Measurements from ENCODE around the gene NXPE1. TPM values are rescaled to one million over a fixed set of nuclear protein-coding genes. Genes with fewer than 3 reads are reported as not detected.

NXPE1 gene
- total RNA-seq, 3 donors from 2014 or later (not counting 1 experiment from before 2014, with no cell fraction given) = not detected

- H3K27me3 Mint-ChIP-seq (ENCODE audit: low read depth in 2 of 2) = peaks cover 7 to 21% of the 10 kb centered on the region in 2 donors
- no peaks in the 10 kb centered on the region for H3K36me3 ChIP-seq (ENCODE audit: control insufficient read depth, insufficient read depth, low read length)
Measured at GRCh38 chr11:114563077-114563476, 3.4 kb upstream of the NXPE1 start.

GRCh38 chr11:114562166-114562916, 2.7 kb upstream of the NXPE1 start:
- WGBS (ENCODE audit: insufficient coverage) = 73% methylated on average over 1 of the region's 3 CpGs
- intact Hi-C loops (cut with micrococcal nuclease) = no loop called here
- Histone ChIP-seq H3K4me1 (ENCODE audit: control insufficient read depth, insufficient read depth, low read length) (no peaks in the 10 kb centered on the region), H3K9me3 (ENCODE audit: control insufficient read depth, insufficient read depth, low read length) (no peaks in the 10 kb centered on the region), H3K27ac (ENCODE audit: low read length) (no peak overlapping the region), H3K36me3 (ENCODE audit: control insufficient read depth, insufficient read depth, low read length) (no peaks in the 10 kb centered on the region), H3K27me3 (ENCODE audit: control insufficient read depth, insufficient read depth, low read length) (peaks cover 4% of the 10 kb centered on the region), H3K4me3 (ENCODE audit: low read length) (no peak overlapping the region)
- no peak for ATAC-seq
- Mint-ChIP-seq H3K4me3 (no peak overlapping the region), H3K36me3 (no peaks in the 10 kb centered on the region), H3K9me3 (no peaks in the 10 kb centered on the region), H3K4me1 (no peaks in the 10 kb centered on the region), H3K27me3 (ENCODE audit: low read depth in 2 of 2) (peaks cover 7 to 21% of the 10 kb centered on the region in 2 donors), H3K27ac (no peak overlapping the region)
- TF ChIP-seq CTCF (IDR thresholded peaks at IDR 0.05) = no peak
- no peak for DNase-seq

More at GRCh38 chr11:114563077-114563476, 3.4 kb upstream of the NXPE1 start:
- Mint-ChIP-seq H3K36me3 (no peaks in the 10 kb centered on the region), H3K4me3 (no peak overlapping the region), H3K27ac (no peak overlapping the region), H3K9me3 (no peaks in the 10 kb centered on the region), H3K4me1 (no peaks in the 10 kb centered on the region)
- Histone ChIP-seq H3K27me3 (ENCODE audit: control insufficient read depth, insufficient read depth, low read length) (peaks cover 4% of the 10 kb centered on the region), H3K4me3 (ENCODE audit: low read length) (no peak overlapping the region), H3K9me3 (ENCODE audit: control insufficient read depth, insufficient read depth, low read length) (no peaks in the 10 kb centered on the region), H3K4me1 (ENCODE audit: control insufficient read depth, insufficient read depth, low read length) (no peaks in the 10 kb centered on the region), H3K27ac (ENCODE audit: low read length) (no peak overlapping the region)
- TF ChIP-seq CTCF (IDR thresholded peaks at IDR 0.05) = no peak
- intact Hi-C loops (cut with micrococcal nuclease) = no loop called here
- 90% methylated on average over 2 of the region's 2 CpGs for WGBS (ENCODE audit: insufficient coverage)
- ATAC-seq (no peak), DNase-seq (no peak)

- Histone ChIP-seq H3K4me3 (ENCODE audit: low read length) (no peak overlapping the region), H3K9me3 (ENCODE audit: control insufficient read depth, insufficient read depth, low read length) (no peaks in the 10 kb centered on the region), H3K27ac (ENCODE audit: low read length) (no peak overlapping the region), H3K27me3 (ENCODE audit: control insufficient read depth, insufficient read depth, low read length) (peaks cover 2% of the 10 kb centered on the region), H3K36me3 (ENCODE audit: control insufficient read depth, insufficient read depth, low read length) (no peaks in the 10 kb centered on the region), H3K4me1 (ENCODE audit: control insufficient read depth, insufficient read depth, low read length) (no peaks in the 10 kb centered on the region)
- TF ChIP-seq CTCF (IDR thresholded peaks at IDR 0.05) = no peak
- H3K27me3 Mint-ChIP-seq (ENCODE audit: low read depth in 2 of 2) = peaks cover 7 to 11% of the 10 kb centered on the region in 2 donors
- no peak overlapping the region for H3K27ac Mint-ChIP-seq
- H3K36me3 Mint-ChIP-seq = no peaks in the 10 kb centered on the region
- intact Hi-C loops (cut with micrococcal nuclease) = no loop called here
- 29% methylated on average over 1 of the region's 1 CpG for WGBS (ENCODE audit: insufficient coverage)
- no peak overlapping the region for H3K4me3 Mint-ChIP-seq
- H3K4me1 Mint-ChIP-seq = no peaks in the 10 kb centered on the region
- DNase-seq = no peak
- H3K9me3 Mint-ChIP-seq = no peaks in the 10 kb centered on the region
- ATAC-seq = no peak
Measured at GRCh38 chr11:114556135-114556534, 3.5 kb downstream of the NXPE1 start.

- 80% methylated on average over 2 of the region's 2 CpGs for WGBS (ENCODE audit: insufficient coverage)
- Mint-ChIP-seq H3K36me3 (no peaks in the 10 kb centered on the region), H3K4me3 (no peak overlapping the region), H3K27me3 (ENCODE audit: low read depth in 2 of 2) (peaks cover 0 to 3% of the 10 kb centered on the region in 2 donors), H3K27ac (no peak overlapping the region), H3K4me1 (no peaks in the 10 kb centered on the region), H3K9me3 (no peaks in the 10 kb centered on the region)
- no peak for ATAC-seq
- H3K9me3 ChIP-seq (ENCODE audit: control insufficient read depth, insufficient read depth, low read length) = no peaks in the 10 kb centered on the region
- H3K27me3 ChIP-seq (ENCODE audit: control insufficient read depth, insufficient read depth, low read length) = peaks cover 2% of the 10 kb centered on the region
- no peak for DNase-seq
- no peak for TF ChIP-seq CTCF (IDR thresholded peaks at IDR 0.05)
- no peaks in the 10 kb centered on the region for H3K36me3 ChIP-seq (ENCODE audit: control insufficient read depth, insufficient read depth, low read length)
- H3K4me3 ChIP-seq (ENCODE audit: low read length) = no peak overlapping the region
- intact Hi-C loops (cut with micrococcal nuclease) = no loop called here
- no peaks in the 10 kb centered on the region for H3K4me1 ChIP-seq (ENCODE audit: control insufficient read depth, insufficient read depth, low read length)
- no peak overlapping the region for H3K27ac ChIP-seq (ENCODE audit: low read length)
Measured at GRCh38 chr11:114553642-114554041, 6.0 kb downstream of the NXPE1 start.
